HG02642 (cell line): ENCODE results near the gene RGS7.
"Not testable (repeated sequence)": the region's sequence is repeated elsewhere in the genome, so short reads cannot be mapped to it uniquely, and the experiment has no call there.

ENCODE experiments used
- ATAC-seq: cut with Tn5 transposase; IDR thresholded peaks from one replicate; pipeline ENCODE4 v1.9.1; 2021; ENCODE audit warnings: mild to moderate bottlenecking; ENCODE audit not compliant: unreplicated experiment, poor library complexity

RGS7 gene

DNA sequence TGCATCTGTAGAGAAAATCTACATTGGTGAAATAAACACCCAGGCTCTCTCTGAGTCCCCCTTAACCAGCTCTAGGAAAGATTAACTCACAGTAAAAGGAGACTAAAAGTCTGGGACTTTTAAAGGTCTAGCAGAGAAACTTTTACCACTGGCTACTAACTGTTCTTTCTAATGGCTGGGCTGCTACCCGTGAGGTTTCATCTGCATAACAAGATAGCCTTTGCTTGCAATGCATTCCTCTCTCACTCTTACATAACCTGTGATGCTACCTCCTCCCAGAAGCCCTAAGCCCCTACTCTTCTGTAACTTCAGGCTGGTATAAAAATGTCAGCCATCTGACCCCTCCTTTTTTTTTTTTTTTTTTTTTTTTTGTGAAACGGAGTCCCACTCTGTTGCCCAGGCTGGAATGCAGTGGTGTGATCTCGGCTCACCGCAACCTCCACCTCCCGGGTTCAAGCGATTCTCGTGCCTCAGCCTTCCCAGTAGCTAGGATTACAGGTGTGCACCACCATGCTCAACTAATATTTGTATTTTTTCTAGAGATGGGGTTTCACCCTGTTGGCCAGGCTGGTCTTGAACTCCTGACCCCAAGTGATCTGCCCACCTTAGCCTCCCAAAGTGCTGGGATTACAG is 344.2 kb downstream of the RGS7 start:
- ATAC-seq = no peak

DNA sequence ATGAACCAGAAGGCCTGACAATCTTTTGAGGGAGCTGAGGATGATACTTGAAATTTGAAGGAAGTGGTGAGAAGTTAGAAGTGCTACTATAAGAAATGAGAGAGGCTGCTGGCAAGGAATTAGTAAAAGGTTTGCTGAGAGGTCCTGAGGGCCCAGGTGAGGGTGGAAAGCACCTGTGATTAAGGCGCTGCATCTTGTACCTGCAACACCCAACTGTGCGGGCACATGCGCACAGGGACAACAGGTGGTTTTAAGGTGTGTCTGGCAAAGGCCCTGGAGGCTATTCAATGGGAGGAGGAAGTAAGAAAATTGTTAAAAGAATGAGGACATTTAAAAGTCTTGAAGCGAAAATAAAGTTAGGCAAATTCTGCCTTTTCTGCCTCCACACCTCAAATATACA is 349.3 kb downstream of the RGS7 start:
- no peak for ATAC-seq

DNA sequence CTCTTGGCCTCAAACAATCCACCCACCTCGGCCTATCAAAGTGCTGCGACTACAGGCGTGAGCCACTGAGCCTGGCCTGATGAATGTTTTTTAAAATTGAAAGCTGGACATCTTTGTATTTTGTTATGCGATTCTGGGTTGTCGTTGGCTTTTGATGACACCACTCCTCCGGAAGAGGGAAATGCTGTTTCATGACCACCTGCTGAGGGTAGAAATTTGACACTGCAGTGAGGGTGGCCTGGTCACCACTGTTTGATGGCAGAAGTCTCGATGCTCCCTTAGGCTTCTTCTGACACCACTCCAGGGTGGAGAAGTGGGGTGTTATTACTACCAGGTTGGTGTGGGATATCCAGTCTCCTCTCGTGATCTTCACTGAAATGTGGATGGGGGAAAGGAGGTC is 357.2 kb downstream of the RGS7 start:
- ATAC-seq = no peak

DNA sequence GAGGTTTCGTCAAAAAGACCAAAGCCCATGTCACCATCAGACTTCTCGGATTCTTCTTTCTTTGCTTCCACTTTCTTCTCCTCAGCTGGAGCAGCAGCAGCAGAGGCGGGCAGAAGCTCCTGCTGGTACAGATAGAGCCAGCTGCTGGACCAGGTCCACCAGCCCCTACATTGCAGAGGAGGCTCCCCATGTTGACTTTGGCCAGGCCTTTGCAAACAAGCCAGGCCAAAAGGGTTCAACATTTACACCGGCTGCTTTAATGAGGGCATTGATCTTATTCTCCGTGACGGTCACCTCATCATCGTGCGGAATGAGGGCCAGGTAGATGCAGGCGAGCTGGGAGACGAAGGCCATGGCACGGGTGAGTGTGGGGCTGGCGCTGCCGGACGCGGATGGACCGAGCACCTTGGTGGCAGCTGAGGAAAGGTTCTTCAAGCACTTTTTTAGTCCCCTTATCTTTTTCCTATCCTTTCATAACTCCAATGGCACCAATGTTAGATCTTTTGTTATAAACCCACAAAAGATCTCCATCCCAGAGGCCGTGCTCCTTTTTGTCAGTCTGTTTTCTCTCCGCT is 358.5 kb downstream of the RGS7 start:
- ATAC-seq = no peak

DNA sequence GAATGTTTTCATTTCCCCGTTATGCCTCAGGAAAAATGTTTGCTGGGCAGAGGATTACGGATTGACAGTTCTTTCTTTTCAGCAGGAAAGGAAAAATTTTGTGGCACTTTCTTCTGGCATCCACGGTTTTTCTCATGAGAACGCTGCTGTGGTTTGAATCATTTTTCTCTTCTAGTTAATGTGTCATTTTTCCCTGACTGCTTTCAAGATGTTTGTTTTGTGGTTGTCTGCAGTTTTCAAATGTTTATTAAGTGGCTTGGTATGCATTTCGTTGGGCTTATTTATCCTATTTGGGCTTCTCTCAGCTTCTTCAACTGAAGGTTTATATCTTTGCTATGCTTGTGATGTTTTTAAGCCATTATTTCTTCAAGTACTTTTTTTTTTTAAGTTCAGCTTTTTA is 359.0 kb downstream of the RGS7 start:
- ATAC-seq = no peak

DNA sequence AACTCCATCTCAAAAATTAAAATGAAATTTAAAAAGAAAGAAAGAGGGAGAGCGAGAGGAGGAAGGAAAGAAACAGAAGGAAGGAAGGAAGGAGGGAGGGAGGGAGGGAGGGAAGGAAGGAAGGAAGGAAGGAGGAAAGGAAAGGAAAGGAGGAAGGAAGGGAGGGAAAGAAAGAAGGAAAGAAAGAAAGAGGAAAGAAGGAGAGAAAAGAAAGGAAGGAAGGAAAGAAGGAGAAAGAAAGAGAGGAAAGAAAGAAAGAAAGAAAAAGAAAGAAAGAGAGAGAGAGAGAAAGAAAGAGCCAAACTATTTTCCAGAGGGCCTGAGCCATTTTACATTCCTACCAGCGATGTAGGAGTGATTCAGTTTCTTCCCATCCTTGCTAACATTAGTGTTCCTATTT is 364.0 kb downstream of the RGS7 start:
- ATAC-seq = no peak

DNA sequence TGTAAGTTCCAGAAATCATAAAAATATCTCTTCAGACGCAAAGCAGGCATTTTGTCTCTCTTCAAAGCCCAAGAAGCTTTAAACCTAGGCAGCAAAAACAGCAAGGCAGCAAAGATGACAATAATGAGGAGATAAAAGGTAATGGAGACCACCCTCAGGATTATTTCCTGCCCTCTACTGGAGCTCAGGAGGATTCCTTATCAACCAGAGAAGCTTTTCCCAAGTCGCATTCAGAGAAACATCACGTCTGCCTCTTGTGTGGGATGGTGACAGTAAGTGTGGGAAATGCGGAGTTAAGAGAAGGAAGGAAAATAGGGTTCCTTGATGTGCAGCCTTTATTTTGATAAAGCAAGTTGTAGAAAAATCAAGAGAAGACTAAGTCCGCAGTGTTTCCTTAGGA is 365.8 kb downstream of the RGS7 start:
- ATAC-seq = no peak

DNA sequence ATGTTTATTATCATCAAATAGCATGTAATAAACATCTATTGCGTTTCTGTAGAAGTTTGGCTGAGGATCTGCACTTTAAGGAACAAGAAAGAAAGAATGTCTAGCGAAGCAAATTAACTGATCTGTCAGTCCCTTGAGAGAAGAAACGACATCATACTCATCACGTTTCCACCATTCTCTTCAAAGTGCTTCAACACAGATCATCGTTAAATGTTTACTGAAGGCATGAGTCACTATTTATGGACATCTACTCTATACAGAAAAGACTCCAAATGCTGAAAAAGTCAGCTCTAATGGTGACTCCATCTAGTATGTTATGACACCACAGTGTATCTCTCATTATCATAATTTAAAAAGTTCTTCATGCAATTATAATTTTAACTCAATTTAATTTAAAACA is 369.1 kb downstream of the RGS7 start:
- ATAC-seq = no peak

DNA sequence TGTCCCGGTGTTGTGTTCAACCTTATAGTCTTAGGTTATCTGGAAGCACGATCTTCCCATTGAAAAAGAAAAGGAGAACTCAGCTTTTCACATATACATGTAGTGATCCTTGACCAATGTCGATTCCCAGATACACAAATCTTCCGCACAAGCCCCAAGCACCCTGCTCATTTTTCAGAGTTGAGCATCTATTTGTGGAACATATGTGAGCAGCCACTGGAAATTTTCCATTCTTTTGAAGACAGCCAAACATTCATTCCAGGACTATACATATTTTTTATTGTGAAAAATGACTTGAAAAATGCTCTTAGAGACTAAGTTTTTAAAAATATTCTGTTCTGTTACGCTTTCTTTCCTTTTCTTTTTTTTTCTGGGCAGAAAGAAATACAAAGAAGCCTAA is 371.9 kb downstream of the RGS7 start:
- ATAC-seq = no peak

DNA sequence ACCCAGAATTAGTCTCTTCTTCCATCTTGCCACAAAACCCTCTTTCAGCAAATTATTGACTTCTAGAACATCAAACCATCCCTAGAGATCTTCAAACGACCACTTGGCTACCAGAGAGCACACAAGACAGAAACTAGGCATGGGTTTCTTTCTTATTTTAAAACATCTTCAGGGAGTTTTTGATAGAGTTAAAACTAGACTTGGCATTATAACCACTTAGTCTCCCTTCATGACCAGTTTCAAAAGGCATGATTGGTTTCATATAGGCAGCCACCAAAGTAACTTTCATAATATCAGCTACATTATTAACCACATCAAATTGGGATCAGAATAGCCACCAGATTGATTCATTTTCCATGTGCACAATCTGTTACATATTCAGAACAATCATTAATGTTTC is 376.7 kb downstream of the RGS7 start:
- ATAC-seq = no peak

DNA sequence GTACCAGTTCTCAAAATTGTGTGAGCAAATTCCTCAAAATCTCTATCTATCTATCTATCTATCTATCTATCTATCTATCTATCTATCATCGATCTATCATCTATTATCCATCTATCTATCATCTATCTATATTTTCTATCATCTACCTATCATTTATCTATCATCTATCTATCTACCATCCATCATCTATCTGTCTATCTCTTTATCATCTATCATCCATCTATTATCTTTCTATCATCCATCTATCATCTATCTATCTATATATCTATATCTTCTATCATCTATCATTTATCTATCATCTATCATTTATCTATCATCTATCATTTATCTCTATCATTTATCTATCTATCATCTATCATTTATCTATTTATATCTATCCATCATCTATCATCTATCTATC is 380.3 kb downstream of the RGS7 start:
- no peak for ATAC-seq

DNA sequence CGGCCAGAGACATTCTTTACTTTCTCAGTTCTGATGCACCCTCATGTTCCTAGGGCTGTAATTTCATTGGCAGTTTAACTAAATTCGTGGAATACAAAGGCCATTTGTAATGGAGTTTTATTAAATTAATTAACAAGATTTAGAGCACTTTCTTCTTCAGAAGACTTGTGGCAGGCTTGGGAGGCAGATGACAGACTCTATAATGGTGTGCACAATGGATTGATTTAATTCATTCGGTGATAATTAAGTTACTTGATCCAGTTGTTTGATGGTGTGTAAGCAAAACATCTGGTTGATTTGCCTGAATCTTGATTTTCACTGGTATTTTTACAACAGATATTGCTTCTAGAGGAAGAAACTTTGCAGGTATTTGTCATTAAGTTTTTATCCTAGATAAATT is 383.1 kb downstream of the RGS7 start:
- no peak for ATAC-seq

DNA sequence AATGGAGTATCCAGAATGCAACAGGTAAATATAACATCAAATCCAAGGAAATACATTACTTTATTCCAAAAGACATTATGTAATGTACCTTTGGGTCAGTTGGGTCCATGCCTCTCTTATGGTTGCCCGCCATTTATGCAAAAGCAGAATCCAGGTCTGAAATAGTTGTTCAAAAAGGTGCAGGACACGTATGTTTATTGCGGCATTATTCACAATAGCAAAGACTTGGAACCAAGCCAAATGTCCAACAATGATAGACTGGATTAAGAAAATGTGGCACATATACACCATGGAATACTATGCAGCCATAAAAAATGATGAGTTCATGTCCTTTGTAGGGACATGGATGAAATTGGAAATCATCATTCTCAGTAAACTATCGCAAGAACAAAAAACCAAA is 384.9 kb downstream of the RGS7 start:
- ATAC-seq = not testable (repeated sequence)

DNA sequence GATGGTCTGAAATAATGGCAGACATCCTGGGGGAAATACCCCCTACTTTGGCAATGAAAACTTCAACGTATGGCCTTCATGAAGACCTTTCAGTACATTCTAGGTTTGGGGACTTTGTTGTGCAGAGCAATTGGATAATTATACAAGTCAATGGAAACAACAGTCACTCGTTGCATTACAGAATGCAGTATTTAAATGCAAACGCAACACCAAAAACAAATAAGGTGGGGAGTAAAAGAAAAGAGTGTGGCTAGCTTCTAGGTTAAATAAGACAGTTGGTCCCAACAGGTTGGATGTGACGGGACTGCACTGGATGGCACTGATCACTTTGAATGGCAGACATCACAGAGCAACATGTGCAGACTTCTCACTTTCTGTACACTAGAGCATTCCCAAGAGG is 386.8 kb downstream of the RGS7 start:
- no peak for ATAC-seq

DNA sequence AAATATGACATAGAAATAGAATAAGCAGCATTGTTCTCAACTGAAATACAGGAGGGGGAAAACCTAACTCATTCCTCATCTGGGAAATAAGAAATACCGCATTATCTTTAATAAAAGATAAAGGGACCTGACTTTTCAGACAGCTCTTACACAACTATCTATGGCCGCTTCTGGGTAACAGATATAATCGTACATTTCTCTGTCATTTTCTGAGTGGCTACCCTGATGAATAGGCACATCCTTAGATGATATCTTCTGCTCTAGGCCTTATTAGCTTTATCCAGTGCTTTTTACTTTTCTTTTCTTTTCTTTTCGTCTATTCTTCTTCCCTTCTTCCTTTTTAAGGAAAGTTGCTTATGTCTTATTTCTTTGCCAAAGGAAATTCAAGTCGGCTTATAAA is 388.1 kb downstream of the RGS7 start:
- no peak for ATAC-seq

DNA sequence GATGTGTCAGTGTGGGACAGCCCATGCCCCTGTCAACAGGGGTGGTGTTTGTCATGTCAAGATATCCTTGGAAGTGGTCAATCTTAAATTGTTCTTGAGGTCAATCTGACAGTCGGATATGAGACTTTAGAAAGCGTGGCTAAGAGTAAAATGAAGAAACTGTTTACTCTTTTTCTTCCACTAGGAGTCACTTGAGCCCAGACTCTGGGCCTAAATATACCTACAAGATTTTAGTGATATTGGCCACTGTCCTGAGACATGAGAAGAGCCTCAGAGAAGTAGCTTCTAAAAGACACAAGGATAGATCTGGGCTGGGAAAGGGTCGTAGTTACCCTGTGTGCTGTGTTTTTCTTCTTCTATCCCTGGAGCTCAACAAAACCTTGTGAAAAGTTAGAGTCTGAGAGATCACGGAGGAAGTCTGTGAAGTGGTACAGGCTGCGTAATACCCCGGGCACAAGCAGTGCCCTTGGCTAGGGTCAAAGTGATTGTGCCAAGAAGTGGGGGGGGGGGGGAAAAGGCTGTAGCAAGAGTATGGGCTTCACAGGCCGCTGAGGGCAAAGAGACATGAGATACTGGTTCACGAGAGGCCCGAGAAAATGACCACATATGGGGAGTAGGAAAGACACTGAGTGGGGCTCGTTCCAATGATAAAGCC is 389.8 kb downstream of the RGS7 start:
- no peak for ATAC-seq

DNA sequence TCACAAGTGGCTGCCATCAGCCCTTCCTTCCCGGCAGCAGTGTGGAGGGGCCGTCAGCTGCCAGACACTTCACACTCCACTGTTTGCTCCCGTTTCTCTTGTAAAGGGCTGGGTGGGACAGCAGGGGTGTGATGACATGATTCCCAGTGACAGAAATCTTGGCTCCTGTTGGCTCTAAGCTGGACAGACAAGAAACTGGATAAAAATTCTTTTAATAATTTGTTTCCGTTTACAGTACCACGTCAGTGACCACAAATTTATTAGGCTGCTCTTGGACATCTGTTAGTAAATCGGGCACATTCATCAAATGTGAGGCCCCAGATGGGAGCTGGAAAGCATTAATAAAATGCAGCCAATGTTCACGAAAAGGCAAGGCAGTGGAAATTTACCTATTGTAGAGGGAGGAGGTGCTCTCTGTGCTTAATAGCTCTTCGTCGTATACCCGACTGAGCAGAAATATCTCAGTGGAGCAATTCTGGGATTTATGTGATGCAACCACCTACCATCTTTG is 391.4 kb downstream of the RGS7 start:
- ATAC-seq = no peak

DNA sequence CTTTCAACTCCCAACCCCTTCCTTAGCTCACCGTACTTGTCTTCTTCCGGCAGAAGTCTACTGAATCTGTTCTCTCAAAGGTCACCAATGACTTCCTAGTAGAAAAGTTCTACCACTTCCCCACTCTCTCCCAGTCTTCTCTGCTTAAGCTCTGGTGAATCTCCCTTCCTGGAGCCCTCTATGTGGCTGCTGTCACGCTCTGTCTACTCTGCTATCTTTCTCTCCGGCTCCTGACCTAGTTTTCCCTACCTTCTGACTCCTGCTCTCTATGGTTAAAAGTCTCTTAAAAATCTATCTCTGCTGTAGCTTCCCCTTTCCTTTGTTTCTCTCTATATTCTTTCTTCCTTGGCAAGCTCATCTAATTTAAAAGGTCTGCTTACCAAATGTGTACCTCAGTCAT is 394.9 kb downstream of the RGS7 start:
- no peak for ATAC-seq

DNA sequence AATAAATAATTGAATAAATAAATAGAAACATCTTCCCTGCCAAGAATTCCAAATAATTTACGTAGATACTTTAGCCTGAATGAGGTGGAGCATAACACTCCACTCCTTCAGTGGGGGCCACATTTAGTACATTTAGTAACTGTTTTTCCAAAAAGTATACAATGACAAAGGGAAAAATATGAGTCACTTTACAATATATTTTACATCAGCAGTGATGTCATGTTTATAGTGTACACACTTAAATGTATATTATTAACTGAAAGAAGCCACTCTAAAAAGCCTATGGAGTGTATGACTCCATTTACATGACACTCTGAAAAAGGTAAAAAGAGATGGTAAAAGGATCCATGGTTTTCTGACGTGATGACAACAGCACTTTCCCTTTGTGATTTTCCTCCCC is 400.6 kb downstream of the RGS7 start:
- ATAC-seq = no peak

DNA sequence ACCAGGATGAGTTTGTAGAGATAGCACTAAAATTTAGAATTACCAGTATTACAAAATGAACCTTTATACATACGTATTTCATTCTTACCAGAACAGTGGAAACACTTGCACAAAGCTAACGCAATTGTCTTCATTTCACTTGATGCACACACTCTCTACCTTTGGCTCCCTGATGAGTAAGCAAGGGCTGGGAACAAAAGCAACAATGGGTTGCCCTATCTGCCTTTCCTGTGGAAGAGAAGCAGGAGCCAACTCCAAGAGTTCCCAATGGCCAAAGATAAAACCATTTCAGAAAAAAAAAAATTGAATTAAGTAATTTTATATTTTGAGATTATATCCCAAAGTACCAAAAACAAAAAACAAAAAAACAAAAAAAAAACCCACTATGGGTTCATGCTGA is 401.0 kb downstream of the RGS7 start:
- no peak for ATAC-seq

DNA sequence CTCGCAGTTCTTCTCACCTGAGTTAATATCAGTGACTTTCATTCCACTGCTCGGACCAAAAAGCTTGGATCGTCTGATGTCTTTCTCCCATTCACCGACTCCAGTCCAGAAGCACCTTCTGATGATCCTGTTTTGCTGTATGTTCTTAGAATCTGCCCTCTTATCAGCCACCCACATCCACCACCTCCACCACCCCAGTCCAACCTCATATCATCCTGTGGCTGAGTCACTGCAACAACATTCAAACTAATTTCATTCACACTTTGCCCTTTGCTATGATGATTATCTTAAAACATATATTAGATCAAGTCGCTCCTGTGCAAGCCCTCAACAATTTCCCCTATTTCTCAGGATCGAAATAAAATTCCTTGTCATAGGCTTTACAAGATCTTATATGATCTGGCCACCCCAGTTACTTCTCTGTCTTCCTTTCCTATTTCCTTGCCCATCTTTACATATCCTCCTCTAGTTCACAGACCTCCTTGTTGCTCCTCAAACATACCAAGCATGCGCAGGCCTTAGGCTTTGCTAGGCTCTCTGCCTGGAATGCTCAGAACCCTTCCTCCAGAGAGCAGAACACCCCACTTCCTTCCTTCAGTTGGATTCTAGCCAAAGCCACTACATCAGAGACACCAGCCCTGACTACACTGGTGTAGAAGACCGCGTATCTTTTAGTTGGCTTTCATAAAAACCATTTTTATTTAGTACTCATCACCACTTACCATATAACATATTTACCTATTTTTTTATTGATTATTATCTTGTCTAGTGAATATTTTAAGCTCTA is 409.4 kb downstream of the RGS7 start:
- no peak for ATAC-seq
